PC-9 (cell line): ENCODE results near the gene DNMBP. TPM values are rescaled to one million over a fixed set of nuclear protein-coding genes. Genes with fewer than 3 reads are reported as not detected.
"Not testable (repeated sequence)": the region's sequence is repeated elsewhere in the genome, so short reads cannot be mapped to it uniquely, and the experiment has no call there.

Source experiments
- BruUV-seq: library from RNA; stranded (reverse); fragments of 400-500 nt; replicated peaks from 2 replicates; lab custom pipeline; 2021; lab: Mats Ljungman, UMichigan
- CTCF ChIA-PET: fragments of 300-600 bp; sonication (Branson Sonifier 250); formaldehyde crosslinking; loops from one replicate; lab custom pipeline; 2022; ENCODE audit warnings: antibody characterized with exemption; lab: Charles Lee
- POLR2A ChIA-PET: fragments of 300-600 bp; sonication (Branson Sonifier 250); formaldehyde crosslinking; loops from one replicate; lab custom pipeline; 2022; ENCODE audit warnings: antibody characterized with exemption; ENCODE audit not compliant: unreplicated experiment; lab: Charles Lee
- DNase-seq, 2 experiments: peaks; one replicate each; pipeline versions ENCODE4 v3.0.0 to v3.0.0-alpha.2; 2015 to 2022; ENCODE audit warnings: mixed read lengths in 1 of 2
- H2AFZ ChIP-seq: fragments of 200-600 bp; sonication (generic); 2 replicates; pipeline ENCODE4 v1.8.1; 2017; ENCODE audit warnings: antibody characterized with exemption
- H3F3A ChIP-seq: fragments of 200-600 bp; sonication (generic); 2 replicates; pipeline ENCODE4 v1.8.1; 2017; ENCODE audit warnings: antibody characterized with exemption, mild to moderate bottlenecking, low read depth; ENCODE audit not compliant: insufficient read depth
- H3K27ac ChIP-seq: fragments of 200-600 bp; sonication (generic); 2 replicates; pipeline ENCODE4 v1.6.1; 2016; ENCODE audit warnings: mixed run types
- H3K27me3 ChIP-seq: fragments of 200-600 bp; sonication (generic); 2 replicates; pipeline ENCODE4 v1.6.1; 2016; ENCODE audit warnings: low read depth, mixed run types; ENCODE audit not compliant: insufficient read depth
- H3K36me3 ChIP-seq: fragments of 200-600 bp; sonication (generic); 2 replicates; pipeline ENCODE4 v1.6.1; 2016; ENCODE audit warnings: low read depth, mixed run types
- H3K4me1 ChIP-seq: fragments of 200-600 bp; sonication (generic); replicated peaks from 2 replicates; pipeline ENCODE4 v1.6.1; 2016; ENCODE audit warnings: mixed run types; ENCODE audit not compliant: insufficient read depth
- H3K4me2 ChIP-seq: fragments of 200-600 bp; sonication (generic); 2 replicates; pipeline ENCODE4 v1.6.1; 2017; ENCODE audit warnings: mixed run types
- H3K4me3 ChIP-seq: fragments of 200-600 bp; sonication (generic); 2 replicates; pipeline ENCODE4 v1.6.1; 2016; ENCODE audit warnings: mixed run types
- H3K79me2 ChIP-seq: fragments of 200-600 bp; sonication (generic); 2 replicates; pipeline ENCODE4 v1.6.1; 2017; ENCODE audit warnings: low read depth, mixed run types
- H3K9me2 ChIP-seq: fragments of 200-600 bp; sonication (generic); 2 replicates; pipeline ENCODE4 v1.8.1; 2017; ENCODE audit warnings: mild to moderate bottlenecking; ENCODE audit not compliant: insufficient read depth
- H3K9me3 ChIP-seq: fragments of 200-600 bp; sonication (generic); 2 replicates; pipeline ENCODE4 v1.8.1; 2016; ENCODE audit warnings: low read depth; ENCODE audit not compliant: insufficient read depth
- H4K20me1 ChIP-seq: fragments of 200-600 bp; sonication (generic); 2 replicates; pipeline ENCODE4 v1.8.1; 2017; ENCODE audit not compliant: insufficient read depth
- CTCF ChIP-seq: fragments of 200-600 bp; sonication (generic); conservative IDR thresholded peaks from 2 replicates; pipeline ENCODE4 v1.6.1; 2017; ENCODE audit warnings: mixed run types, antibody characterized with exemption, mild to moderate bottlenecking, moderate library complexity
- EZH2 ChIP-seq: fragments of 200-600 bp; sonication (generic); IDR thresholded peaks from 2 replicates; pipeline ENCODE4 v1.8.0; 2017; ENCODE audit warnings: antibody characterized with exemption, low read depth
- intact Hi-C: fragments of 100-400 bp; cut with micrococcal nuclease; formaldehyde crosslinking; loops from one replicate; pipeline ENCODE4 v1.10.0; 2022; ENCODE audit not compliant: unreplicated experiment
- total RNA-seq: library from RNA; stranded (reverse); gene quantifications from 2 replicates; pipeline ENCODE4 v1.2.3, GENCODE V29; 2021

DNMBP gene
- total RNA-seq, 1 experiment from 2014 or later: 14.9 TPM

- Histone ChIP-seq H3K9me3 (no peaks in the 10 kb centered on the region), H3K4me2 (no peak overlapping the region), H3K9me2 (no peaks in the 10 kb centered on the region), H3K4me1 (no peaks in the 10 kb centered on the region), H2AFZ (no peak overlapping the region), H3K36me3 (0 out of 2 replicates have a peak, but pooled peaks cover 7% of the 10 kb centered on the region), H3K27ac (no peak overlapping the region), H3K4me3 (no peak overlapping the region), H4K20me1 (no peaks in the 10 kb centered on the region; the same call in 1 of the 2 replicates), H3K79me2 (no peaks in the 10 kb centered on the region), H3F3A (peaks cover 23% of the 10 kb centered on the region; the same call in 1 of the 2 replicates), H3K27me3 (no peaks in the 10 kb centered on the region)
- ChIA-PET POLR2A (no interaction called here), CTCF (no interaction called here)
- TF ChIP-seq CTCF: no peak
- TF ChIP-seq EZH2: no peak
- BruUV-seq: no TSS peak
- intact Hi-C loops: no loop called here
- DNase-seq: no peak
Observed at GRCh38 chr10:99843310-99843709, 166.4 kb downstream of the DNMBP start.

- TF ChIP-seq CTCF (no peak), EZH2 (no peak)
- intact Hi-C loops: no loop called here
- Histone ChIP-seq H2AFZ (no peak overlapping the region), H3K9me2 (no peaks in the 10 kb centered on the region), H3K4me1 (no peaks in the 10 kb centered on the region), H3K79me2 (no peaks in the 10 kb centered on the region), H3K27ac (no peak overlapping the region), H4K20me1 (no peaks in the 10 kb centered on the region; the same call in 1 of the 2 replicates), H3F3A (peaks cover 10% of the 10 kb centered on the region; the same call in 1 of the 2 replicates), H3K36me3 (0 out of 2 replicates have a peak, but pooled peaks cover 4% of the 10 kb centered on the region), H3K4me2 (no peak overlapping the region), H3K9me3 (no peaks in the 10 kb centered on the region), H3K4me3 (no peak overlapping the region), H3K27me3 (no peaks in the 10 kb centered on the region)
- no TSS peak for BruUV-seq
- ChIA-PET POLR2A (no interaction called here), CTCF (no interaction called here)
- no peak for DNase-seq
Observed at GRCh38 chr10:99841746-99842145, 168.0 kb downstream of the DNMBP start.

GRCh38 chr10:99840859-99841258, 168.9 kb downstream of the DNMBP start:
- H4K20me1 ChIP-seq, H3K79me2 ChIP-seq, intact Hi-C loops, H3K4me1 ChIP-seq, BruUV-seq, H3K36me3 ChIP-seq, H3K4me2 ChIP-seq, CTCF ChIA-PET, H2AFZ ChIP-seq, H3K4me3 ChIP-seq, DNase-seq, H3K9me3 ChIP-seq, H3K27me3 ChIP-seq, H3K9me2 ChIP-seq, H3K27ac ChIP-seq: not testable (repeated sequence)
- peaks cover 14% of the 10 kb centered on the region; the same call in 1 of the 2 replicates for H3F3A ChIP-seq
- POLR2A ChIA-PET: interaction anchor here (0.7 kb wide), 1 partner anchor 35 kb away, joined by 5 read pairs; no protein-coding TSS in a partner anchor

- CTCF ChIA-PET: interaction anchor here (0.6 kb wide), 1 partner anchor 50 kb away, joined by 4 read pairs; no protein-coding TSS in a partner anchor
Observed at GRCh38 chr10:99836711-99837110, 173.0 kb downstream of the DNMBP start.

More at GRCh38 chr10:99836711-99837110, 173.0 kb downstream of the DNMBP start:
- intact Hi-C loops: no loop called here
- no peaks in the 10 kb centered on the region for H4K20me1 ChIP-seq
- BruUV-seq: no TSS peak
- no peaks in the 10 kb centered on the region for H3K79me2 ChIP-seq
- peaks cover 15% of the 10 kb centered on the region; the same call in 1 of the 2 replicates for H3K36me3 ChIP-seq
- no peak for DNase-seq
- peaks cover 6% of the 10 kb centered on the region; the same call in 1 of the 2 replicates for H3F3A ChIP-seq
- H3K4me1 ChIP-seq: no peaks in the 10 kb centered on the region
- no peak overlapping the region for H3K27ac ChIP-seq
- TF ChIP-seq EZH2 (no peak), CTCF (no peak)
- H3K9me2 ChIP-seq: no peaks in the 10 kb centered on the region
- no peaks in the 10 kb centered on the region for H3K27me3 ChIP-seq
- no peak overlapping the region for H3K4me2 ChIP-seq
- H2AFZ ChIP-seq: no peak overlapping the region
- H3K9me3 ChIP-seq: no peaks in the 10 kb centered on the region
- POLR2A ChIA-PET: no interaction called here
- H3K4me3 ChIP-seq: no peak overlapping the region
